ENCODE data around the gene HOXD4.

HOXD4 gene

GRCh38 chr2:176126929-176127773 lies 24.2 kb upstream of the HOXD4 start:
- no peak for DNase-seq (ENCODE audit: low read depth, low spot score)

GRCh38 chr2:176127774-176128072 lies 23.6 kb upstream of the HOXD4 start:
- DNase-seq (ENCODE audit: low read depth, low spot score) = no peak

GRCh38 chr2:176128172-176128981 lies 23.0 kb upstream of the HOXD4 start:
- DNase-seq (ENCODE audit: low read depth, low spot score) = no peak

GRCh38 chr2:176128982-176129796 lies 22.2 kb upstream of the HOXD4 start, which contains the start of gene HOXD8:
Gene HOXD8, plus strand, starts transcription at chr2:176129705. Its CDS starts 662 bp downstream, at chr2:176130367.
- no peak for DNase-seq (ENCODE audit: low read depth, low spot score)

- no peak for DNase-seq (ENCODE audit: low read depth, low spot score)
Measured at GRCh38 chr2:176129813-176130146, 21.6 kb upstream of the HOXD4 start.

- no peak for DNase-seq (ENCODE audit: low read depth, low spot score)
Measured at GRCh38 chr2:176130147-176130956, 21.0 kb upstream of the HOXD4 start.

GRCh38 chr2:176130957-176131847 lies 20.1 kb upstream of the HOXD4 start:
- no peak for DNase-seq (ENCODE audit: low read depth, low spot score)

- no peak for DNase-seq (ENCODE audit: low read depth, low spot score)
Measured at GRCh38 chr2:176131848-176132158, 19.5 kb upstream of the HOXD4 start.

- no peak for DNase-seq (ENCODE audit: low read depth, low spot score)
Measured at GRCh38 chr2:176132205-176133171, 18.9 kb upstream of the HOXD4 start.

- no peak for DNase-seq (ENCODE audit: low read depth, low spot score)
Measured at GRCh38 chr2:176133389-176133788, 18.0 kb upstream of the HOXD4 start.

GRCh38 chr2:176134035-176134434 lies 17.3 kb upstream of the HOXD4 start:
- no peak for DNase-seq (ENCODE audit: low read depth, low spot score)

- DNase-seq (ENCODE audit: low read depth, low spot score) = no peak
Measured at GRCh38 chr2:176135035-176135440, 16.3 kb upstream of the HOXD4 start.

GRCh38 chr2:176136374-176137251 lies 14.7 kb upstream of the HOXD4 start:
- no peak for DNase-seq (ENCODE audit: low read depth, low spot score)

GRCh38 chr2:176137252-176137580 lies 14.1 kb upstream of the HOXD4 start:
- no peak for DNase-seq (ENCODE audit: low read depth, low spot score)

GRCh38 chr2:176137906-176138305 lies 13.4 kb upstream of the HOXD4 start:
- DNase-seq (ENCODE audit: low read depth, low spot score) = no peak

- DNase-seq (ENCODE audit: low read depth, low spot score) = no peak
Measured at GRCh38 chr2:176138526-176138922, 12.8 kb upstream of the HOXD4 start.

- DNase-seq (ENCODE audit: low read depth, low spot score) = no peak
Measured at GRCh38 chr2:176138923-176139660, 12.3 kb upstream of the HOXD4 start.
